Right hindlimb (tissue), 1 donor: ENCODE measurements around the gene PTPRK.

ENCODE experiments used
- DNase-seq: peaks from one replicate; pipeline ENCODE4 v3.0.0-alpha.2; 2018

PTPRK gene

DNA sequence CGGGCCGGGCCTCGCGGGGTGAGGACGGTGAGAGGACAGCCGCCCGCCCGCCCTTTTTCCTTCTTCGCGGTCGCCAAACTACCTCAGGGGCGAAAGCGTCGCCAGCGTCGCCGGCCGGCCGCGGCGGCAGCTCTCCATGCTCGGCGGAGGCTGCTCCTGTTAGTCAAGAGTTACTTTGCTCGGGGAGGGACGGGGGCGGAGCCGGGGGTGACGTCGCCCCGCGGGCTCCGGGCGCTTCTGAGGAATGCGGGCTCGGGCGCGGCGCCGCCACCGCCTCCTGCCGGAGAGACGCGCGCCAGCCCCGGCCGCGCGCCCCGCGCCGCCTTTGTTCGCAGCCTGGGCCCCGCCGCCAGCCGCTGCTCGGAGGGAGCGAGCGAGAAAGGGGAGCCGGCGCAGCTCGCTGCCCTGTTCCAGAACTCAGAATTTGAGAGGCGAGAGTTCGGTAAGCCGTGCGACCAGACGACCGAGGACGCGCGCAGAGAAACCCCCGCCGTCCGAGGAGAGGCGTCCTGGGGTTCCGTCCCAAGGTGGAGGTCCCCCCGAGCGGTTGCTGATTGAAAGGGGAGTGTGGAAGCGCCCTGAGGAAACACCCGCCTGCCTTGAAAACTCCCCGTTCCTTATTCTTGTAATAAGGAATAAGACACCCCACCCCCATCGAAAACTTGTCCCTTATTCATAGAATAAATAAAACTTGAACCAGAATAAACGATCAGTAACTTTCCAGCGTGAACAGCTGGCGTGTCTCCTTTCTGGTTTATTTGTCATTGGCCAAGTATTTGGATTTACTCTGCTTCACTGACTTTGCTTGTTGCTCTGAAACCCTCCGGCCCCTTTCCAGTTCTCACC is at the start of gene PTPRK:
TSS of gene PTPRK (minus strand) at position 164 of the 846 bp plus-strand sequence. CDS start 241 bp downstream, outside the sequence.
- DNase-seq = peak; percentile 96

DNA sequence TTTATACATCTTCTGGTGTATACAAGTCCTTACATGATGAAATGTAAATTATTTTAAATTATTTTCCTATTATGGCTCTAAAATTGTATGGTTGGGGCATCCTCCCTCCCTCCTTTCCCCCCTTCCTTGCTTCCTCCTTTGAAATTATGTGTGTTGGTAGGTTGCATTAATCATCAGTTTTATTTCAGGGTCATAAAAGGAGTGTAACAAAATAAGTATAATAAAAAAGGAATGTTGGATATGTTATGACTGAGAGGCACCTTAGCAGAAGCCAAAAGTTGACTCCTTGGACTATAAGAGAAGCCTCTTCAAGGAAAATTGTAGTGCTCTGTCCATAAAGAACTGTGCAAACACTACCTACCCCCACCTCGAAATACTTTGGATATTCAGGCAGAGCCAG is 46.6 kb upstream of the PTPRK start:
- no peak for DNase-seq

DNA sequence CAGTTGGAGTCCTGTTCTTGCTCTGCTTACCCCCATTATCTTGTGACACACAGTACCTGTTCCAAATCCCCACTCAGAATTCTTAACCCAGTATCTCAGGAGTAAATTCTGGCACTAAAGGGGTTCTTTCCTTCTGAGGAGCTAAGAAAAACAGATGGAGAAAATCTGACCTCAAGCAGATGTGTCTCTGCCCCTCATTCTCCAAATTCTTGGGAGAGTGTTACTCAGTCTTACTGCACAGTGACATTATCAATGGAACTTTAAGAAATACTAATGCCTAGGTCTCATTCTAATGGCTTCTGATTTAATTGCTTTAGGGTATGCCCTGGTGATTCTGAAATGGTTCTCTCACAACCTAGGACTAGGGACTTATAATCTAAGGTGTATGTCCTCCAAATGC is 40.6 kb upstream of the PTPRK start:
- no peak for DNase-seq

DNA sequence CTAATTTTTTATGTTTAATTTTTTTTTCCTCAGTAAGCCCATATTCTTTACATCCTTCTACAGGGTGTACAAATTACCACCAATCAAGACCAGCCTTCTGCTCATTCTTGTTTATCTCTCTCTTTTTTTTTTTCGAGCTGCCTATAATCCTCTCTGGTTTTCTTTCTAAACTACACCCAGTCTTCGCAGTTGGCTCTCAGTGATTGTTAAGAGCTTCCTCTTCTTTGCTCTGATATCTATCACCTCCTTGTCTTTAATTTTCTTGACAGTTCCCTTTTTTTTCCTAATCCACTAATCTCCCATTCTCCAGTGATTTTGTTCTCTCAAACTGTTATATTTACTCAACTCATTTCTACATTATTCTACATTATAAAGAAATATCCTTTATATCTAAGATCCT is 38.5 kb upstream of the PTPRK start:
- no peak for DNase-seq

DNA sequence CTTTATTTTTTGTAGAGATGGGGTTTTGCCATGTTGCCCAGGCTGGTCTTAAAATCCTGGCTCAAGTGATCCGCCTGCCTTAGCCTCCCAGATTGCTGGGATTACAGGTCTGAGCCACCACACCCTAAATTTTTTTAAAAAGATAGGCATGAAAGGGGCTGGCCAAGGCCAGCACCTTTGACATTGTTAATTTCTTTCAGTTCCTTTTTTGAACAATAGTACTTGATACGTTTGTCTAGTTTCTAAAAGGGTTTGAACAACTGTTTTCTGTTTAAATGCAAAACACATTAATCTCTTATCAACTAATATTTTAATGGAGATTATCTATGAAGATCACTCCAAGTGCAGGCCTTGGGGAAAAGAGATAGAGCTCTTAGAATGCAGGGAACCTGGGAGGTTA is 37.6 kb upstream of the PTPRK start:
- DNase-seq = no peak

DNA sequence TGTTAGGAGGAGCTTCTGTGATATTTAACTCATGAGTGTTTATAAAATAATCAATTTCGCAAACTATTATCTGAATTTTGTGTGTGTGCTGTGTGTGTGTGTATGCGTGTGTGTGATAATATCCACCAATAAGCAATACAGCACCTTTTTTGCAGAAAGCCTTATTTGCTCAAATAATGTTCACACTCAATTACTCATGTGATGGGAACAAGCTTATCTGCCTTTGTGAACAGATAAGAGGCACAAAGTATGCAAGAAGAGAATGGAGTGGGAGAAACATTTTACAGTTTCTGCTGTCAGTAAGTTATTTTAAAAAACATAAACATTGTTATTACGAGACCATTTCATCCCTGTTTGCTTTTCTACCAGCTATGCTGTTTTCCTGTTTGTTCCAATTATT is 36.7 kb upstream of the PTPRK start:
- no peak for DNase-seq

DNA sequence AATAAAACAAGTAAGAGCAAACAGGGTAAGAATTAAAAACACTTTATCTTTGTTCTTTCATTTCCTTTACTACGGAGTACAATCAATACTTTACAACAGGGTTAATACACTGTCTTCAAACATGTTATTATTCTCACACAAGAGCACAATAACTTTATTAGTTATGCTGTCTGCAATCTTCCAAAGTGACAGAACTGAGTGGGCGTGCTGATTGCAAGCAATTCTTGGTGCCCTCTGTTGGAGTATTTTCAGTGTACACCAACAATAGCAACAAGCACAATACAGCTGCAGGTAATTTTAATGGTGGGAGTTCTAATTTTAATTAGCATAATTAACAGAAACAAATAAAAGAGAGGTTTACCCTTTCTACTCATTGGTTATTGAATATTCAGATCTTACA is 33.9 kb upstream of the PTPRK start:
- no peak for DNase-seq

DNA sequence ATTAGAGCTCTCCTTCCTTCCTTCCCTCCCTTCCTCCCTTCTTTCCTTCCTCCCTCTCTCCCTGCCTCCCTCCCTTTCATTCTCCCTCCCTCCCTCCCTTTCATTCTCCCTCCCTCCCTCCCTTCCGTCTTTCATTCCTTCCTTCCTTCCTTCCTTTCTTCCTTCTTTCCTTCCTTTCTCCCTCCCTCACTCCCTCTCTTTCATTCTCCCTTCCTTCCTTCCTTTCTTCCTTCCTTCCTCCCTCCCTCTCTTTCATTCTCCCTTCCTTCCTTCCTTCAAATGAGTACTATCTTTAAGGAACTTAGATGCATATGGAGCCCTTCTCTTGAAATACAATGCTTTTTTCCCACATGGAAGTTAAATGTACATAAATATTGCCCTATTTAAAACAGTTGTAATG is 20.9 kb upstream of the PTPRK start:
- DNase-seq = no peak

DNA sequence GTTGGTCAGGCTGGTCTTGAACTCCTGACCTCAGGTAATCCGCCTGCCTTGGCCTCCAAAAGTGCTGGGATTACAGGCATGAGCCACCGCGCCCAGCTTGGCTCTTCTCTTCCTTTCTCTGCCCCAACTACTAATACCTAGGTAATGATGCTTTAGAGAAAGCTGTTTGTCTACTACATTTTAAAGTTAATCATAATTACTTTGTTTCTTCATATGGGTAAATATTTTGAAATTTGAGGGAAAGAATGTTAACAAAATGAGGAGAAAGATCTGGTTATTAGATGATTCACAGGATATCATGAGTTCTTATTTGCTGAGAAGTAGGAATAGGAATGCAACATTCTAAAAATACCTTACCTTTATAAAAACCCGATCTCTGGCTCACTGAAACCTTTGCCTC is 18.4 kb upstream of the PTPRK start:
- DNase-seq = no peak

DNA sequence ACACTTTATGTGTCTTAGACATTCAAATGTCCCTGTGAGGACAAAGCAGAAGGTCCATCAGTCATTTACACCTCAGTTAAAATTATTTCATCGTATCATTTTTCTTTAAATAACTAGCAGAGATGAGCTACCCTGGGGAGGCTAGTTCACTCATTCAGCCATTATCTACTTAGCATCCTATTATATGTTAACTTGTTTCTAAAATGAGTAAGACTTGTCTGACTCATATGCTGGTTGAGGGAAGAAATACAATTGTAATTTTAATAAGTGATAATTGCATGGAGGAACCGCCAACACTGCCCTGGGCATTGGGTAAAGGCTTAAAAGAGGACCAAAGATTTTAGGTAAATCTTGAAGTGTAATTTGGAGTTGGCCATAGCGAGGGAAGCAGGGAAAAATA is 12.4 kb upstream of the PTPRK start:
- DNase-seq = no peak

DNA sequence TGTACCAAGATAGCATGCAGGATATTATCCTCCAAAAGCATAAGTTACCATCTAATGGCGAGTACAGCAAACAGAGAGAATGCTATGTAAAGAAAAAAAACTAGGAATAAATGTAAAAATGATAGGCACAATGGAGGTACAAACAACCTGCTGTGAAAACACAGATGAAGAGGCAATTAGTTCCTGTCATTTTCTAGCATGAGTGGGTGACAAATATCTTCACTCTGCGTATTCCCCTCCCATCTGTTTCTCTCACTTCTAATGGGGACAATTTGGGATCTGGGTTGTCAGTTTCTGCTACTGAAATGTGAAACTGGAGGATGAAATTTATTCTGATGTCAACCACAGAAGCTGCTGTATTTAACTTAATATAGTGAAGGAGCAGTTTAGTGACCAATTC is 11.7 kb upstream of the PTPRK start:
- no peak for DNase-seq

DNA sequence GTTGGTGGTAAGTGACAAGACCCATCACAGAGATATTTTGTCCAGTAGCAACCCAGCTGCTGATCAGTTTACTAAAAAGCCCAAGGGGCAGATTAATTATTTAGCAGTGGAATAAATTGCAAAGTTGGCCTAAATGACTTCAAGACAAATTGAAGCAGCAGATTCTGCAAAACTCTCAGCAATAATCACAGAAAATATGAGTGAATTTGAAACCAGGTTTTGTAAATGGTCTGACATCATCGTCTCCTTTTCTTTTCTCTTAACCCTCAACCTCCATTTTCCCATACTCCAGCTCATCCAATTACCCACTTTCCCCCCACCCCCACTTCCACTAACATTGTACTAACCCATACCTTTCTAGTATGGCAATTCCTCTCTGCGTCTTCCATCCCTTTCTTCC is 11.3 kb upstream of the PTPRK start:
- no peak for DNase-seq

DNA sequence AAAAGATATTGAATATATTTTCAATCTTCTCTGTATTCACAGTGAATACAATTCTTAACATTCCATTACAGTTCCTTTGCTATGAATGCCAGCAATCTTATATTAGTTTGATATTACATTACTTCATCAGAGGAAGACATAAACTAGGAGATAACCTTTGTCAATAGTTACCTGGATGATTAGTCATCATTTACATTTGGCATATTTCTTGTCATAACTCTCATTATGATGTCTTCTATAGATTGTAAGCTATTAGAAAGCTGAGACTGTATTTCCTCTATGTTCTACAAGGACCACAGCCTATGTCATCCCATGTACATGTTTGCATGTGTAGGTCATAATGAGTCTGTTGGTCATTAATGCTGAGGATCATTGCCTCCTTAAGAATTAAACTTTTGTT is 7.8 kb upstream of the PTPRK start:
- no peak for DNase-seq

DNA sequence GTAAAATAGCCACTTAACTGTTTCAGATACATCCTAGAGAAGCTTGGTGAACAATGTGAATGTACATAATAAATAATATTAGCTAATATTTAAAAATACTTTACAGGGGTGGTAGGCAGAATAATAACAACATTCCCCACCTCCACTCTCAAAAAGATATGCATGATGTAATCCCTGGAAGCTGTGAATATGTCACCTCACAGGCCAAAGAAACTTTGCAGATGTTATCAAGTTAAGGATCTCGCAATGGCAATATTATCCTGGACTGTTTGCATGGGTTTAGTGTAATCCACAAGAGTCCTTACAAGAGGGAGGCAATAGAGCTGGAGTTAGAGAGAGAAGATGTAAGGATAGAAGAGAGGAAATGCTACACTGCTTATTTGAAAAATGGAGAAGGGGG is 7.0 kb upstream of the PTPRK start:
- DNase-seq = no peak

DNA sequence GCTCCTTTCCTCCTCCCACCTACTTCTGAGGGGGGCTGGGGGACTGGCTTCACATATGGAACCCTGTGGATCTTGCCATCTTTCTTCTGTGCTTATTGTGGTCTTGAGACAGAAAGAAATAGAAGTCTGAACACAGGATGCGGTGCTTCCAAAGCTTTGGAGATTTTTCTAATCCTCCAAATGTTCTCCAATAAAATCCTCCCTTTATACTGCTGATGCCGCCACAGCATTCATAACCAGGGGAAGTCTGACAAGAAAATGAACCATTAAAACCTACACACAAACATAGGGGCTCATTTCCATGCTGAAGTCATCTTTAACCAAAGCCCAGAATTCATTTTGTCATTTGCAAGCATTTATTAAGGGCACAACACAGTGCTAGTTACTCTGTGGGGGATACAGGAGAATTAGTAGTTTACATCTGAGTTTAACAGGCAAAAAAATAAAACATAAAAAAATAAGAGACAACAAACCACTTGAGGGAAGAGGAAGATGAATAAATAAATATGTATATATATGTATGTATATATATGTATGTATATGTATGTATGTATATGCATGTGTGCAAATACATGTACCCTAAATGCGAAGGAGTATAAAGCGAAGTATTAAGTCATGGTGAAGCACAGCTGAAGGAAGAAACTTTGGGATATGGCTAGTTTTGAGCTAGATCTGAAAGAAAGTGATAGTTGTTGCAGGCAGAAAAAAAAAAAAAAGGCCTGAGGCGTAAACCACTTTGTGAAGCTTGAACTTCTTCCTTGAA is 5.9 kb upstream of the PTPRK start:
- no peak for DNase-seq

DNA sequence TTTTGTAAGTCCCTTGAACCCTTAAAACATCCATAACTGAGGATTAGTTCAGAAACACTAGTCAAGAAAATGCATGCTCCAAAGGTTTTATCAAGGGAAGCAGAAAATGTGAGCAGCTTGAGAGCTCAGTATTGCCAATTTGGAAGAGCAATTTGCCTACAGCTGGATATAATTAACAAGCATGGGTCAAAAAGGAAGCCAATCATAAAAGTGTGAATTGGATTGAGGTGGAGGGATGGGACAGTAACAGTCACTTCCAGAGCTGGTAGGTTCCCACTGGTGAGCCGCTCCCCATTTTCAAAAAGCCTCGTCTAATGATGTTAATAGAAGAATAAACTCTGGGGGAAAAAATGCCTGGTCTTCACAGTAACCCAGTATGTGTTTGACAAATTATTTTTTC is 5.0 kb upstream of the PTPRK start:
- DNase-seq = no peak

DNA sequence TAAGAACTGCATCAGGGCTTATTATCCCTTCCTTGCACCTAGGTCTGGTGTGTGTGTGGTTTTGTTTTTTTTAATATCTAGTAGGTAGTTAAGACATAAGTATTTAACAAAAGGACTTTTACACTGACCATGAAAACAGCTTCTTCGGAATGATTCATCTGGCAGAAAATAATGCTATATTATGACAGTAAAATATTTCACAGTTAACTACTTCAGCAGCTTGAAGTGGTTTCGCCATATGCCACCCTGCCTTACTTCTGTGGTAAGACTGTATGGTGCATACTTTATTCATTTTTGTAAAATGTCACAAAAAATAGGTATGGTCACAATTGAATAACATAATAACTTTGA is 858 bp upstream of the PTPRK start:
- DNase-seq = no peak

DNA sequence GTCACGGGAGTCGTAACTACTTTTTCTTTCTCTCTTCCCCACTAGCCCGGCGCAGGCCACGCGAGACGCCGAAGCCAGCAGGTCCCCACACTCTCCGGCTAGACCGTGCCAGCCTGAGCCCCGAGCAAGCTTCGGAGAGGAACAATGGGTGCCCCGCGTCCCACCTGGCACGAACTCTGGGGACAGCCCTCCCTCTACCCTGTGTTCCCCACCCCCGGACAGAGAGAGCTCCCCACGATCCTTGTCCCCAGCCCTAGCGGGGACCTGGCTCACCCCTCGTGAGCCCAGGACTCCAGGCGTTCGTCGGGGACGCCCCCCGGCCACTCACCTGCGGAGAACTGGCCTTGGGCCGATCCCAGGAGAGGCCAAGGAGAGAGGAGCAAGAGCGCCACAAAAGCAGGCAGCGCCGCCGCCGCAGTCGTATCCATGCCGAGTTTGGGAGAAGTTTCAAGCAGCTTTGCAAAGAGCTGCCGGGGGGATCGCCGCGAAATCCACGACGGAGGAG is 416 bp downstream of the PTPRK start:
- DNase-seq = no peak

DNA sequence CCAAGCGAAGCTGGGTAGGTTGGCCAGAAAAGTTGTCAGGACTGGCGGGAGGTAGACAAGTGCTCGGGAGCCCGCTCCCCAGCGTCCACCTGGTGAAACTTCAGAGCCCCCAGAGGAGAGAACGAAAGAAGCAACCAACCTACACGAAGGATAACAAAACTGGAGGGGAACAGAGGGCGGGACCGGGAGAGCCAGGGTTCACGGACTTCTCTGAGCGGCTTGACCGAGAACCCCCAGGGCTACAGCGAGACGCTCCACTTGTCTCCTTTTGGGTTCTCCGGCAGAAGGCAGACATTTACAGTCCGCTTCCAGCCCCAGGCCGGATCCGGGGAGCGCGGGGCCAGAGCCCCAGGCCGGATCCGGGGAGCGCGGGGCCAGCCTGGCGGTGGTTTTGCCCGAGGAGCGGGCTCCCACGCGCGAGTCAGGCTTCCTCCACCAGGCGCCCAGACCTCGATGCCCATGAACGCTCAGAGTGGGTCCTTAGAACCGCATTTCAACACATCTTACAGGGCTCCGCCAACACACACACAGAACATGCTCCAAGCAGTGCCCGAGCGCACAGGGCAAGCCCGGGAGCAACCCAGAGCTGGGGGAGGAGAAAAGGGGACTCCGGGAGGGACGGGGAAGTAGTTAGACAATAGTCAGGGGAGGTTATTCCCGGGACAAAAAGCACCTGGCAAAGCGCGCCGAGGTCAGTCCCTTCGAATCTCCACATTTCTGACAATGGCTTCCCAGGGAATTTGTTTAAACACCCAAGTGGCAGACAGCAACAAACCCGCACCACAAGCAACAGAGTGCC is 1.1 kb downstream of the PTPRK start:
- peak; percentile 75 for DNase-seq

DNA sequence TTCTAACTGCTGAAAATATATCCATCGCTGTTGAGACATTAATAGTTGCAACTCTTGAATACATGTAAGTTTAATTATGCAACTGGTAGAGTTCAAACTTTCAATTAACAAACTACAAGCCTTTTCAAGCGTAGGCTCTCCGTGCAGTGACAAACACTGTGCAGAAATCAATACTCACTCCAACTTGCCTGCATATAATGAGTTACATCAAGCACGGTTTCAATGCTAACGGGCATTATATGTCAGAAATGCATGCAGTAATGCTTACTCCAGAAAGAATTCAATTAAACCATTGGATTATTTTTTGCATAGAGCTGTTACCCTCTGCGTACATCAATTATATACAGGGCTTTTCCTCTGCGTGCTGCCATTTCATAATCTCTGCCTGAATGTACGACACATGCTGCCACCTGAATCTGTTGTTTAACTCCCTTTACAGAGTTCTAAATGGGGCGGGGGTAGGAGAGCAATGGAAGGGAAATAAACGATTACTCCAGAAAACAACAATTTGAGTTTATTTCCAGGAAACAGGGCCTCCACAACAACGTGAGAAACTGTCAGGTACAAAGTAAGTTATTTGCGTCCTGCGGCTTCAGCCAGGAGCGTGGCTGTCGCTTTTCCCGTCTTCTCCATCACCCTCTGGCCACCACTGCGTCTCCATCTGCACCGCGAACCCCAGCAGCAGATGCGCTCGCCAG is 1.8 kb downstream of the PTPRK start:
- no peak for DNase-seq

DNA sequence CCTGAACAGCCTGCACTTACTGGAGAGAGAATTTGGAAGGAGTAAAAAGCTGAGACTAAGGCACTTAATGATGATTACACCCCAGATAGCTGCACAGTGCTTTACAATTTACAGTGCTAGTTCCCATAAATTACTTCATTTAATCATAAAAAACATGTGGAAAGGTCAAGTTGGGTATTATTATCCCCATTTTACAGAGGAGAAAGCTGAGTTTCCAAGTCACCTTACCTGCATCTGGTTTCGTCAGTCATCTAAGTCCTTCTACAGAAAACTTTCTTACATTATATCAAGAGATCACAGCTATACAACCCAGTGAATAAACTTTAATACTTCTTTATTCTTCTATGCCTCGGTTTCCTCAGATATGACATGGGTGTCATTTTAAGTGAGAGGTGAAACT is 3.3 kb downstream of the PTPRK start:
- no peak for DNase-seq

DNA sequence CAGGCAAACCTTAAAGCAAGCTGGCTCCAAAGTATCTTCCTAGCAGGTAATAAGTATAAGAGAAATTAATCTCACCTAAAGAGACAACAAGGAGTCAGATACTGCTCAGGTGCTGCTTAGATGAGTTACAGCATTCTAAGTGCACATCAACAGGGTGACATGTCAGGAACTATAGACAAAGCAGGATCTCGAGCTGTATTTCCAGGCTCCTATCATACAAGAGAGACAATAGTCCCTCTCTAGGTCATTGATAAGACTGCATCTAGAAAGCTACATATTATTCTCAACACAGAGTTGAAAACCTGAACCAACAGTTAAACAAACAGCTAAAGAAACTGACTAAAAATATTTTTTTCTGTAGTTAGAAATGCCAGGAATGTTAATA is 3.9 kb downstream of the PTPRK start:
- DNase-seq = no peak
